H1 (cell line): ENCODE results near the gene ASCC2. TPM values are rescaled to one million over a fixed set of nuclear protein-coding genes. Genes with fewer than 3 reads are reported as not detected.

Experiments
- BRCA1 ChIP-seq: IDR thresholded peaks from 2 replicates; pipeline ENCODE4 v1.6.1; 2012; ENCODE audit warnings: low read depth, low read length, improper control_type of control experiment
- CHD7 ChIP-seq: fragments of 300-600 bp; sonication (generic); IDR thresholded peaks from 2 replicates; pipeline ENCODE4 v1.7.1; 2012; ENCODE audit warnings: low read length, moderate library complexity, mild to moderate bottlenecking, inconsistent platforms; ENCODE audit not compliant: insufficient replicate concordance
- KDM5A ChIP-seq: fragments of 200-600 bp; IDR thresholded peaks from 2 replicates; pipeline ENCODE4 v1.7.1; 2012; ENCODE audit warnings: mild to moderate bottlenecking, low read length, inconsistent platforms, mixed read lengths
- YY1 ChIP-seq: IDR thresholded peaks from 2 replicates; pipeline ENCODE4 v1.6.1; 2011; ENCODE audit warnings: low read depth, mild to moderate bottlenecking, low read length
- polyA plus RNA-seq, 7 experiments: library from polyadenylated mRNA; depleted of rRNA in 3 of 7; stranded (reverse) in 5 of 7; unstranded in 2 of 7; fragments of >200 nt in 5 of 7; fragments of 200-250 nt in 2 of 7; gene quantifications; 1 replicate in 5 of 7; 2 replicates in 1 of 7; 4 replicates in 1 of 7; pipeline versions ENCODE4 v1.2.1 to v1.2.3, GENCODE V29; 2011 to 2013; ENCODE audit warnings: missing spikeins in 2 of 7, mixed read lengths in 2 of 7
- total RNA-seq: library from RNA; stranded (reverse); fragmentation: NEBNext Ultra II Directional; extraction: Animal tissue kit (Norgen Biotek cat#: 25700); gene quantifications from 2 replicates; pipeline ENCODE4 v1.2.1, GENCODE V29; 2021

ASCC2 gene
- total and polyA plus RNA-seq, 2 of the 8 experiments (the other 6 are each of a cell fraction or from before 2014, with no cell fraction given): 35.0 to 35.8 TPM

GRCh38 chr22:29831186-29831921 lies 6.7 kb downstream of the ASCC2 start (continued):
- no peak for TF ChIP-seq CHD7
- TF ChIP-seq KDM5A: no peak
- TF ChIP-seq YY1: no peak
- no peak for TF ChIP-seq BRCA1
